Limb (tissue), 2 donors: ENCODE measurements around the gene DHX30.
"Not testable (repeated sequence)": the region's sequence is repeated elsewhere in the genome, so short reads cannot be mapped to it uniquely, and the experiment has no call there.

ENCODE experiments used
- DNase-seq, 2 donors: peaks; one replicate each; pipeline ENCODE4 v3.0.0-alpha.2; 2016; ENCODE audit errors: extremely low spot score in 2 of 2

DHX30 gene

GRCh38 chr3:47877719-47878118 lies 74.8 kb downstream of the DHX30 start:
- DNase-seq, result no peak

- DNase-seq, result no peak
These were observed 79.4 kb downstream of the DHX30 start for GRCh38 chr3:47882338-47882737.

GRCh38 chr3:47884603-47885002 lies 81.7 kb downstream of the DHX30 start:
- DNase-seq, result no peak

GRCh38 chr3:47885168-47885567 lies 82.2 kb downstream of the DHX30 start:
- DNase-seq, result no peak

GRCh38 chr3:47887991-47888390 lies 85.1 kb downstream of the DHX30 start:
- DNase-seq, result not testable (repeated sequence)

GRCh38 chr3:47888986-47889757 lies 86.2 kb downstream of the DHX30 start:
- no peak for DNase-seq

GRCh38 chr3:47890126-47890827 lies 87.3 kb downstream of the DHX30 start:
- no peak for DNase-seq

- DNase-seq, result peak in 1 of 2 donors; percentile 37
These were observed 88.1 kb downstream of the DHX30 start for GRCh38 chr3:47890828-47891612.

GRCh38 chr3:47891613-47892005 lies 88.7 kb downstream of the DHX30 start:
- no peak for DNase-seq

- DNase-seq, result peak in 1 of 2 donors; percentile 49
These were observed 89.5 kb downstream of the DHX30 start for GRCh38 chr3:47892286-47893040.

- no peak for DNase-seq
These were observed 92.3 kb downstream of the DHX30 start for GRCh38 chr3:47895241-47895640.

GRCh38 chr3:47896736-47897135 lies 93.8 kb downstream of the DHX30 start:
- DNase-seq, result no peak

GRCh38 chr3:47897954-47898353 lies 95.0 kb downstream of the DHX30 start:
- DNase-seq, result no peak

GRCh38 chr3:47899495-47900108 lies 96.7 kb downstream of the DHX30 start:
- no peak for DNase-seq
